ENCODE measurements around the gene MACROD1. TPM values are rescaled to one million over a fixed set of nuclear protein-coding genes. Genes with fewer than 3 reads are reported as not detected.
A peak's percentile ranks its signal among the peaks of the same experiment; 100 is the strongest.

Gene MACROD1
- total RNA-seq, 1 experiment from 2014 or later, result 36.9 TPM

GRCh38 chr11:64052938-64053622 is 112.8 kb downstream of the MACROD1 start:
- CTCF ChIA-PET, result interaction anchor here (1.0 to 3.8 kb wide), 5 partner anchors 12 to 96 kb away, joined by 4 to 16 read pairs (median 12); no protein-coding TSS in a partner anchor
- peaks cover 29% of the 10 kb centered on the region for H3K4me1 Mint-ChIP-seq
- peak; percentile 80 for TF ChIP-seq ZNF121 (CRISPR knock-in tag; IDR thresholded peaks at IDR 0.05)
- TF ChIP-seq JUN (CRISPR knock-in tag; IDR thresholded peaks at IDR 0.05), result no peak
- H3K27me3 Mint-ChIP-seq (ENCODE audit: low read depth), result peaks cover 88% of the 10 kb centered on the region
- H3K9me3 Mint-ChIP-seq, result no peaks in the 10 kb centered on the region
- DNase-seq (ENCODE audit: low spot score) (no peak), ATAC-seq (peak; percentile 17)
- H3K4me3 Mint-ChIP-seq, result no peak overlapping the region
- POLR2A ChIA-PET, result interaction anchor here (1.0 kb wide), 2 partner anchors 12 to 252 kb away, joined by 3 read pairs; no protein-coding TSS in a partner anchor
- H3K27ac Mint-ChIP-seq, result no peak overlapping the region
- H3K36me3 Mint-ChIP-seq, result no peaks in the 10 kb centered on the region

GRCh38 chr11:64052436-64052835 is 113.5 kb downstream of the MACROD1 start:
- DNase-seq (ENCODE audit: low spot score), result no peak
- ChIA-PET CTCF (interaction anchor here (1.0 to 3.8 kb wide), 4 partner anchors 12 to 97 kb away, joined by 4 to 16 read pairs (median 8); no protein-coding TSS in a partner anchor), POLR2A (no interaction called here)
- H3K27me3 Mint-ChIP-seq (ENCODE audit: low read depth), result peaks cover 86% of the 10 kb centered on the region
- ATAC-seq, result no peak
- TF ChIP-seq ZNF138 (CRISPR knock-in tag; conservative IDR thresholded peaks at IDR 0.05), result no peak
- TF ChIP-seq IRF2 (CRISPR knock-in tag; IDR thresholded peaks at IDR 0.05; ENCODE audit: borderline replicate concordance, low read depth), result no peak
- no peak for TF ChIP-seq NFATC4 (CRISPR knock-in tag; IDR thresholded peaks at IDR 0.05)
- TF ChIP-seq SOX15 (CRISPR knock-in tag; IDR thresholded peaks at IDR 0.05), result no peak
- H3K4me3 Mint-ChIP-seq, result no peak overlapping the region
- H3K4me1 Mint-ChIP-seq, result peaks cover 29% of the 10 kb centered on the region
- no peak overlapping the region for H3K27ac Mint-ChIP-seq
- no peaks in the 10 kb centered on the region for H3K36me3 Mint-ChIP-seq
- no peaks in the 10 kb centered on the region for H3K9me3 Mint-ChIP-seq

DNA sequence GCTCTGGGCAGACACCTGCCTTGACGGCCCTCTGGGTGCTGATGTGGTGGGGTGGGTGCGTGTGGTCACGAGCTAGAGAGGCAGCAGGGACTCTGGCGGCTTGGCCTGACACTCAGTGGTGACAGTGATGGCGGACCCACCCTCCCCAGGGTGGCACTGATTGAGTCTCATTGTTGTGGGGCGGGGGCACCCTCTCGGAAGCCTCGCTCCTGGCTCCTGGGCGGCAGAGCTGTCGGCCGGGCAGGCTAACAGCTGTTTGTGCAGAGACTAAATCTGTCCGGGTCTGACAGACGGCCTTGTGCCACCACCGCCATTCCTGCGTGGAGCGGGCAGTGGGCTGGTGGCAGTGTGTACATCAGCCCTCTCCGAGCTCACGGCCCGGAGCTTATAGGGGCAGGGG is 114.6 kb downstream of the MACROD1 start:
- H3K4me3 Mint-ChIP-seq, result no peak overlapping the region
- ChIA-PET POLR2A (no interaction called here), CTCF (interaction anchor here (0.7 to 2.6 kb wide), 3 partner anchors 9 to 51 kb away, joined by 3 to 9 read pairs (median 3); no protein-coding TSS in a partner anchor)
- ATAC-seq (no peak), DNase-seq (ENCODE audit: low spot score) (no peak)
- no peaks in the 10 kb centered on the region for H3K36me3 Mint-ChIP-seq
- TF ChIP-seq ATF1 (CRISPR knock-in tag; IDR thresholded peaks at IDR 0.05), result no peak
- no peak for TF ChIP-seq JUN (CRISPR knock-in tag; IDR thresholded peaks at IDR 0.05)
- TF ChIP-seq IRF1 (CRISPR knock-in tag; IDR thresholded peaks at IDR 0.05), result no peak
- no peak for TF ChIP-seq CDX4 (CRISPR knock-in tag; IDR thresholded peaks at IDR 0.05; ENCODE audit: borderline replicate concordance)
- TF ChIP-seq NFYB (CRISPR knock-in tag; conservative IDR thresholded peaks at IDR 0.05; ENCODE audit: low read depth), result no peak
- no peak for TF ChIP-seq ZNF671 (CRISPR knock-in tag; IDR thresholded peaks at IDR 0.05)
- TF ChIP-seq FOXP1 (CRISPR knock-in tag; IDR thresholded peaks at IDR 0.05; ENCODE audit: borderline replicate concordance), result no peak
- TF ChIP-seq, protein P1, sequence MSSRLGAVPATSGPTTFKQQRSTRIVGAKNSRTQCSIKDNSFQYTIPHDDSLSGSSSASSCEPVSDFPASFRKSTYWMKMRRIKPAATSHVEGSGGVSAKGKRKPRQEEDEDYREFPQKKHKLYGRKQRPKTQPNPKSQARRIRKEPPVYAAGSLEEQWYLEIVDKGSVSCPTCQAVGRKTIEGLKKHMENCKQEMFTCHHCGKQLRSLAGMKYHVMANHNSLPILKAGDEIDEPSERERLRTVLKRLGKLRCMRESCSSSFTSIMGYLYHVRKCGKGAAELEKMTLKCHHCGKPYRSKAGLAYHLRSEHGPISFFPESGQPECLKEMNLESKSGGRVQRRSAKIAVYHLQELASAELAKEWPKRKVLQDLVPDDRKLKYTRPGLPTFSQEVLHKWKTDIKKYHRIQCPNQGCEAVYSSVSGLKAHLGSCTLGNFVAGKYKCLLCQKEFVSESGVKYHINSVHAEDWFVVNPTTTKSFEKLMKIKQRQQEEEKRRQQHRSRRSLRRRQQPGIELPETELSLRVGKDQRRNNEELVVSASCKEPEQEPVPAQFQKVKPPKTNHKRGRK (CRISPR knock-in tag; IDR thresholded peaks at IDR 0.05; ENCODE audit: borderline replicate concordance), result no peak
- no peak for TF ChIP-seq PRRX2 (CRISPR knock-in tag; IDR thresholded peaks at IDR 0.05)
- H3K9me3 Mint-ChIP-seq, result no peaks in the 10 kb centered on the region
- H3K4me1 Mint-ChIP-seq, result peaks cover 29% of the 10 kb centered on the region
- peaks cover 86% of the 10 kb centered on the region for H3K27me3 Mint-ChIP-seq (ENCODE audit: low read depth)
- H3K27ac Mint-ChIP-seq, result no peak overlapping the region

DNA sequence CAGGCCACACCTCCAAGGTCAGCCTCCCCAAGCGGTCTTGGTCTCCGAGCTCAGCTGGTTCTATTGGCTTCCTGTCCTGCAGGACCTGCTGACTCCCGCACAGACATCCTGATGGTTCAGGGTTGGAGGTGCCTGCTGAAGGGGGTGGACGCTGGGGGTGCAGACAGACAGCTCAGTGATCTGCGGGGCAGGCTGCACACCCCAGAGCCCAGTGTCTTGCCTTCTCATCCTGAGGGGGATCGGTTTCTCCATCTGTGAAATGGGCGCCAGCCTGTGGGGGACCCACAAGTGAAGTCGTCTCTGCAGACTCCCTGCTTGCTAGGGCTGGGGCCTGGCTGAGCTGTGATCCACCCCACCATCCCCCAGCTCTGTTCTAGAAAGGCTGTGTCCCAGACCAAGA is 116.4 kb downstream of the MACROD1 start:
- DNase-seq (ENCODE audit: low spot score) (no peak), ATAC-seq (no peak)
- H3K27ac Mint-ChIP-seq, result no peak overlapping the region
- H3K27me3 Mint-ChIP-seq (ENCODE audit: low read depth), result peaks cover 86% of the 10 kb centered on the region
- no peaks in the 10 kb centered on the region for H3K36me3 Mint-ChIP-seq
- CTCF ChIA-PET, result interaction anchor here (2.2 to 2.6 kb wide), 2 partner anchors 9 to 49 kb away, joined by 7 to 9 read pairs; no protein-coding TSS in a partner anchor
- no peak overlapping the region for H3K4me3 Mint-ChIP-seq
- POLR2A ChIA-PET, result no interaction called here
- peaks cover 20% of the 10 kb centered on the region for H3K4me1 Mint-ChIP-seq
- H3K9me3 Mint-ChIP-seq, result no peaks in the 10 kb centered on the region
- TF ChIP-seq, protein P2, sequence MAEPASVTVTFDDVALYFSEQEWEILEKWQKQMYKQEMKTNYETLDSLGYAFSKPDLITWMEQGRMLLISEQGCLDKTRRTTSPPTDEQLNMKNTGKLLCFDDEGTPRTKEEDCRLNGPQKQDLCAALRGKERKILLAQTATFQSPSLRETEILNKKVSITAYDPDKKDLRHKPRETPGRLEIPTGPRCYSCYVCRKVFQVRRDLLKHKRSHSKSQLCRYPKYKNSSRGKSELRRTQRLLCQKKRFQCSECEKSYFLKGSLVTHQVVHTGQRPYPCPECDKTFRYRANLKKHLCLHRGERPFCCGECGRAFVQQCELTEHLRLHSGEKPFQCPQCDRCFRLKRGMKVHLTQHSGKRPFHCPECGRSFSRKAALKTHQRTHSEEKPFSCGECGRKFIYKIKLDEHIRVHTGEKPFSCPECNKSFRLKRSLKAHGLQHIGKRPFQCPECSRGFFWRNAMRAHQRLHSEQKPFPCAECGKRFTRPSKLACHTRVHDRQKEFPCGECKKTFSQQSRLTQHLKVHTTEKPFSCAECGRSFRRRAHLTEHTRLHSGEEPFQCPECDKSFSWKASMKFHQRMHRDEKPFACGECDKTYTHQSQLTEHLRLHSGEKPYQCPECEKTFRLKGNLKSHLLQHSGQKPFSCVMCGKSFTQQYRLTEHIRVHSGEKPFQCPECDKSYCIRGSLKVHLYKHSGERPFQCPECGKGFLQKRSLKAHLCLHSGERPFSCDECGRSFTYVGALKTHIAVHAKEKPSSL (CRISPR knock-in tag; conservative IDR thresholded peaks at IDR 0.05), result no peak
- no peak for TF ChIP-seq ZNF281 (CRISPR knock-in tag; IDR thresholded peaks at IDR 0.05)
- TF ChIP-seq ZNF219 (CRISPR knock-in tag; IDR thresholded peaks at IDR 0.05; ENCODE audit: borderline replicate concordance), result no peak
- no peak for TF ChIP-seq ELF4 (CRISPR knock-in tag; IDR thresholded peaks at IDR 0.05; ENCODE audit: low read depth)
- TF ChIP-seq TP53 (CRISPR knock-in tag; IDR thresholded peaks at IDR 0.05), result no peak
- no peak for TF ChIP-seq GTF2I (CRISPR knock-in tag; conservative IDR thresholded peaks at IDR 0.05)
- TF ChIP-seq TCF7 (CRISPR knock-in tag; IDR thresholded peaks at IDR 0.05; ENCODE audit: low read depth), result no peak
- TF ChIP-seq PRRX2 (CRISPR knock-in tag; IDR thresholded peaks at IDR 0.05), result no peak

All from WTC11 (cell line).